GM18520 (cell line): ENCODE results near the gene TNFRSF6B.

Experiments used
- ATAC-seq: cut with Tn5 transposase; IDR thresholded peaks from one replicate; pipeline ENCODE4 v1.9.1; 2021; ENCODE audit not compliant: unreplicated experiment

TNFRSF6B gene

DNA sequence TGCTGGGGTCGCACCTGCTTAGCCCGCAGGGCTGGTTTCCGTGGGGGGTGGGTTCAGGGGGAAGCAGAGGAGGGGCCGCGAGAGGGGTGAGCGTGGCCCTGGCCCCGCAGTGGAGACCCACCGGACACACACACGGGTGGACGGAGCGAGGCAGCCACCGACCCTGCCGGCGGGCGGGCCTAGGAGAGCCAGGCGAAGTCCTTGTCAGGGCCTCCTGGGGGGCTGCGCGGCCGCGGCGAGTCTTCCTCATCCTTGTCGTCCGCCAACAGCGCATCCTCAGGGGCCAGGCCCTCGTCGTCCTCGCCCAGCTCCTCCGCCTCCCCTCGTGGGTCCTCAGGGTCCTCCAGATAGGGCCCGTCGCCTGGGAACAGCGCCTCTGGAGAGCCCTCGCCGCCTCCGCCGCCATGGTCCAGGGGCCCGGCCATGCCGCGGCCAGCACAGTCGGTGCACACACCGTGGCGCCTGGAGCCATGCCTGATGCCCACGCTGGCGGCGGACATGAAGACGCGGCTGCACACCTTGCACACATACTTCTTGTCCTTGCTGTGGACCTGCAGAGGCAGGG lies 50.4 kb downstream of the TNFRSF6B start:
- no peak for ATAC-seq

DNA sequence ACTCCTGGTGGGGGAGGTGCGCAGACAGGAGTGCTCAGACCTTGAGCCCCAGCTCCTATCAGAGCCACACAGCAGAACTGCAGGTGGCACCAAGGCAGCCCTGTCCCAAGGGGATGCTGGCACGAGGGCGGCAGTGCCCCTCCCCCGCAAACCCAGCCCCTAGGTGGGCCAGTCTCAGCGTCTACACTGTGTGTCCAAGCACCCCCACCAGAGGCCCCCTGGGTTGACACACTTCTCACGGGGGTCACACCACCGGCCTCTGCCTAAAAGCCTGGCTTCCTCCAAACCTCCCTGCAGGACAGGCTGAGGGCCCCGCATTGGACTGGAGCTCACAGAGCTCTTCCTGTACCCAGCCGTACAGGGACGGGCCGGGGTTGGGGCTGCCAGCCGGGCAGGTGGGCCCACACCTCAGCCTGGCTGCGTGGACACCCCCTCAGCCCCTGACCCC lies 51.2 kb downstream of the TNFRSF6B start:
- ATAC-seq = no peak
